ENCODE measurements around the gene SLC22A2. TPM values are rescaled to one million over a fixed set of nuclear protein-coding genes. Genes with fewer than 3 reads are reported as not detected.

The SLC22A2 gene
- total RNA-seq, 1 donor from 2014 or later, result not detected

- Mint-ChIP-seq H3K4me3 (ENCODE audit: unreplicated experiment) (no peak overlapping the region), H3K27ac (ENCODE audit: unreplicated experiment) (no peak overlapping the region), H3K9me3 (ENCODE audit: low read depth) (peaks cover 43% of the 10 kb centered on the region), H3K27me3 (ENCODE audit: low read depth) (peaks cover 2% of the 10 kb centered on the region), H3K4me1 (ENCODE audit: low read depth) (peaks cover 9% of the 10 kb centered on the region), H3K36me3 (ENCODE audit: low read depth) (peaks cover 16% of the 10 kb centered on the region)
- TF ChIP-seq CTCF (IDR thresholded peaks at IDR 0.05), result no peak
- no peak for DNase-seq (ENCODE audit: low spot score)
These were observed 63.8 kb downstream of the SLC22A2 start for GRCh38 chr6:160194808-160195207.

- H3K4me1 Mint-ChIP-seq (ENCODE audit: low read depth), result no peaks in the 10 kb centered on the region
- peaks cover 3% of the 10 kb centered on the region for H3K27me3 Mint-ChIP-seq (ENCODE audit: low read depth)
- DNase-seq (ENCODE audit: low spot score), result no peak
- H3K9me3 Mint-ChIP-seq (ENCODE audit: low read depth), result peaks cover 43% of the 10 kb centered on the region
- no peak overlapping the region for H3K27ac Mint-ChIP-seq (ENCODE audit: unreplicated experiment)
- TF ChIP-seq CTCF (IDR thresholded peaks at IDR 0.05), result no peak
- no peak overlapping the region for H3K4me3 Mint-ChIP-seq (ENCODE audit: unreplicated experiment)
- H3K36me3 Mint-ChIP-seq (ENCODE audit: low read depth), result peaks cover 16% of the 10 kb centered on the region
These were observed 65.8 kb downstream of the SLC22A2 start for GRCh38 chr6:160192840-160193239.

GRCh38 chr6:160190973-160191372 is 67.6 kb downstream of the SLC22A2 start:
- Mint-ChIP-seq H3K27ac (ENCODE audit: unreplicated experiment) (no peak overlapping the region), H3K9me3 (ENCODE audit: low read depth) (peaks cover 37% of the 10 kb centered on the region), H3K4me3 (ENCODE audit: unreplicated experiment) (no peak overlapping the region), H3K4me1 (ENCODE audit: low read depth) (no peaks in the 10 kb centered on the region), H3K36me3 (ENCODE audit: low read depth) (peaks cover 16% of the 10 kb centered on the region), H3K27me3 (ENCODE audit: low read depth) (peaks cover 3% of the 10 kb centered on the region)
- TF ChIP-seq CTCF (IDR thresholded peaks at IDR 0.05), result no peak
- no peak for DNase-seq (ENCODE audit: low spot score)

GRCh38 chr6:160190081-160190480 is 68.5 kb downstream of the SLC22A2 start:
- no peak for TF ChIP-seq CTCF (IDR thresholded peaks at IDR 0.05)
- Mint-ChIP-seq H3K27me3 (ENCODE audit: low read depth) (peaks cover 3% of the 10 kb centered on the region), H3K9me3 (ENCODE audit: low read depth) (peaks cover 29% of the 10 kb centered on the region), H3K4me1 (ENCODE audit: low read depth) (no peaks in the 10 kb centered on the region), H3K27ac (ENCODE audit: unreplicated experiment) (no peak overlapping the region), H3K36me3 (ENCODE audit: low read depth) (peaks cover 15% of the 10 kb centered on the region), H3K4me3 (ENCODE audit: unreplicated experiment) (no peak overlapping the region)
- DNase-seq (ENCODE audit: low spot score), result no peak

GRCh38 chr6:160188773-160189172 is 69.8 kb downstream of the SLC22A2 start:
- Mint-ChIP-seq H3K27ac (ENCODE audit: unreplicated experiment) (no peak overlapping the region), H3K4me3 (ENCODE audit: unreplicated experiment) (no peak overlapping the region), H3K4me1 (ENCODE audit: low read depth) (no peaks in the 10 kb centered on the region), H3K36me3 (ENCODE audit: low read depth) (peaks cover 10% of the 10 kb centered on the region), H3K27me3 (ENCODE audit: low read depth) (peaks cover 9% of the 10 kb centered on the region), H3K9me3 (ENCODE audit: low read depth) (peaks cover 22% of the 10 kb centered on the region)
- DNase-seq (ENCODE audit: low spot score), result no peak
- no peak for TF ChIP-seq CTCF (IDR thresholded peaks at IDR 0.05)

Data from chondrocyte (in vitro differentiated cells).